Hematopoietic multipotent progenitor cell (in vitro differentiated cells): Measurements from ENCODE around the gene LHFPL2. TPM values are rescaled to one million over a fixed set of nuclear protein-coding genes. Genes with fewer than 3 reads are reported as not detected.
"Not testable (repeated sequence)": the region's sequence is repeated elsewhere in the genome, so short reads cannot be mapped to it uniquely, and the experiment has no call there.

Experiments used
- DNase-seq, 3 donors: peaks; one replicate each; pipeline ENCODE4 v3.0.0-alpha.2; 2011 to 2015; ENCODE audit warnings: low read depth in 2 of 3, low spot score in 2 of 3
- total RNA-seq: library from RNA; depleted of rRNA; stranded (reverse); fragments of >200 nt; gene quantifications from one replicate; pipeline ENCODE4 v1.2.3, GENCODE V29; 2012

LHFPL2 gene
- total RNA-seq, 1 donor = 19.7 TPM

GRCh38 chr5:78490709-78491485, 157.7 kb downstream of the LHFPL2 start:
- DNase-seq = no peak

DNA sequence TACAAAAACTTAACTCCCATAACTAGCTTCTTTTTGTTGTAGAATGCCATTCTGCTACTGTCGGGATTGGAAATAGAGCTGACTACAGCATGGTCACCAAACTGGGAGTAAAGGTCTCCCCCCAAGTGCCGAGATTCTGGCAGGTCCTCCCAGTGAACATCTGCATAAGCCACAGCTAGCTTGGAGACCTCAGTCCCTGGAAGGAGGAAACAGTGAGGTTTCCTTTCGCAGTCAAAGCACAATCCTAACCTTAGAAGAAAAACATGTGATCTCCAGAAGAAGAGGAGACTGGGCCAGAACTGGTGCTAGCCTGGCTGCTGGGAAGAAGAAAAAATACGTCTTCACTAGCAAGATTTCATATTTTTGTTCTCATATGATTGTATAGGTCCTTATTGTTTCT, 160.7 kb downstream of the LHFPL2 start:
- DNase-seq = no peak

DNA sequence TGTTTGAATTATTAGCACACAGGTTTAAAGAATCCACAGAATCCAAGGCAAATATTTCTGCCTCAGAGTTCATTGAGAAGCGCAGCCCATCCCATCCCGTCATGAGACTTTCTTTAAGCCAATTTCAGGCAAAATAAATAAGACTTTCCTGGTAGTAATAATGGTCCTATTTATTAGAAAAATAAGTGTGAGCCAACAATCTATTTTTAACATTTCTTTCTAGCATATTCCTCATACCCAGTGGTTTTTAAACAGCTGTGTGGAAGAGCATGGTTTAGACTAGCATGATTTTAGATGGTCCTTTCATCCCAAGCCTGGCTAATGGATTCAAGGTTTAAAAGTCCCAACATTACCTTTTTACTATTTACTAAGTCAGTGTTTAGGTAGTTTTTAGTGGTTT, 162.4 kb downstream of the LHFPL2 start:
- DNase-seq = no peak

GRCh38 chr5:78483809-78484521, 164.6 kb downstream of the LHFPL2 start:
- DNase-seq = peak in 2 of 3 donors; percentile 85 to 96

DNA sequence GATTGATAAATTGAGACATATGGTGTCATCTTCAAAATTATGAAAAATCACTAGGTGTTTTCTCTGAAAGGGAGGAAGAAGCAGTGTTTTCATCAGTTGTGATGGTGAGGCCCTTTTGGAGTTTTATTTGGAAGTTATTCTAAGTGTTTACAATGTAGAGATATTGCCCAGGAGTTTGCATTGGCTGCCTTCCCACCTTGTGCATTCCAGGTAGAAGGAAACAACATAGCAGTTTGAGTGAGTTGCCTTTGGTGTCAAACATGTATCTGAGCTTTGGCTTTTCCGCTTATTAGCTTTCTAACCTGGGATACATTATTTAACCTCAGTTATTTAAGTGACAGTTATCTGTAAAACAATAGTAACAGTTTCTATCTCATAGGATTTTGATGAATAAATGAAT, 165.6 kb downstream of the LHFPL2 start:
- DNase-seq = no peak

DNA sequence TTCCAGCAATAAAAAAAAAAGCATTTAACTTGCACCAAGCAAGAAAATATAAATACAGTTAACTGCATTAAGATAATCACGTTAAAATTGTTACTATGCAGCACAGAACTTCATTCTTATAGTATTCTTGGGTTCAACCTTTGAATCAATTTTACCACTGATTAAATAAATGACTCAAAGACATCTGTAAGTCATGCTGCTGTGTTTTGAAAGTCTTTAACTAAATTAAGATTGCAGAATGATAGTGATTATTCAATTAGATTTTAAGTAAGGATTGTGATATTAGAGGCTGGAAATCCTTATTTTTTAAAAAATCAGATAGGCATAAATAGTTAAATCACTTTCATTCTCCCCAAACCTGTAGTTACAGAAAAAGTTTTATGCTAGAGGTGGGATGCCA, 171.8 kb downstream of the LHFPL2 start:
- no peak for DNase-seq

DNA sequence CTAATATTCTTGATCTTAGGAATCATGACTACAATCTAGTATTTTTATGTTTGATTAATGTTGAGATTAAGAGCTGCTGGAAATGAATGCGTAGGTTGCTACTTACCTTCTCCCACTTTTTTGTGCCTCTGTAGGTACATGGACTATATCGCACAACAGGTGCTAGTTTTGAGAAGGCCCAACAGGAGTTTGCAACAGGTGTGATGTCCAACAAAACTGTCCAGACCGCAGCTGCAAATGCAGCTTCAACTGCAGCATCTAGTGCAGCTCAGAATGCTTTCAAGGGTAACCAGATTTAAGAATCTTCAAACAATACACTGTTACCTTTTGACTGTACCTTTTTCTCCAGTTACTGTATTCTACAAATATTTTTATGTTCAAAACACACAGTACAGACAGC, 173.2 kb downstream of the LHFPL2 start:
- no peak for DNase-seq

GRCh38 chr5:78473751-78474150, 174.8 kb downstream of the LHFPL2 start:
- DNase-seq = no peak

DNA sequence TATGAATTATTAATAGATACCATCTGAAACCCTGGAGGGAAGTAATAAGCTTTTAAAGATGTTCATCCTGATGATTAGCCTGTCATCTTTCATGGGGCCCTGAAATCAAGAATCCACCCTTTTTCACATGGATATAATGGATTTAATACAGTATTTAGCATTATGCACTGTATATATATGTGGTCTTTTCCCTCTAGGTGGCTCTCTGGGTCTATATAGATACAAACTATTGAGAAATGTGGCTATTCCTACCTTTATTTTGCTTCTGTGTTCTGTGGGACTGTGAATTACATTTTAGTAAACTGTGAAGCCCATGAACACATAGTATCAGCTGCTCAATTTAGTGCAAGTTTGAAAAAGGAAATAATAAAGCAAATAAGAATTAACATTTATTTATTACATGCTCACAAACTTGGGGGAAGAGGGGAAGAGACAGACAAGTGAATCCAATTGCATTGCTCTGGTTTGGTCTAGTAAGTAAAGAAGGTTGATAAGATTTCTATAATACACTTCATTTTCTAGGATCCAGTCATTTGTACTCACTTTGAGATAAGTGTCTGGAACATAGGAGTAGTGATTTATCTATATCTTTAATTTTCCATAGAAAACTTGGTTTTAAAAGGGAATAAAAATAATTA, 176.0 kb downstream of the LHFPL2 start:
- DNase-seq = peak in 1 of 3 donors; percentile 59

GRCh38 chr5:78471896-78472295, 176.7 kb downstream of the LHFPL2 start:
- no peak for DNase-seq

GRCh38 chr5:78467752-78468357, 180.7 kb downstream of the LHFPL2 start:
- peak in 2 of 3 donors; percentile 27 to 71 for DNase-seq

DNA sequence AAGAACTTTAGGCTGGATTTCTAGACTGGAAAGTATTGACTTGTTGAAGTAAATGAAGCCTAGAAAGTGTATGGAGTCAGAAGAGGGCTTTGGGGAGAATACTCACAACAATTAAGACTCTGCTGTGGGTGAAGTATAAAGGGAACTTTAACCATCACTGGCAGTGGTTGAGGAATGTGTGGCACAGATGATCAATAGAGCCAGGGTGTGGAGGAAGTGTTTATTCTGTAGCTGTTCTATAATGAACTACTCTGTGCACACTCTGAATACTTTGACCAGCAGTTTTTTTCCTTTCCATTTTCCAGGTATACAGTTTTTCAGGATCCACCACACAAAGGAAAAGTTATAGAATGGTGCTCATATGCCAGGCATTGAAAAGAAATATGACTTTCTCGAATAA, 181.4 kb downstream of the LHFPL2 start:
- DNase-seq = no peak

DNA sequence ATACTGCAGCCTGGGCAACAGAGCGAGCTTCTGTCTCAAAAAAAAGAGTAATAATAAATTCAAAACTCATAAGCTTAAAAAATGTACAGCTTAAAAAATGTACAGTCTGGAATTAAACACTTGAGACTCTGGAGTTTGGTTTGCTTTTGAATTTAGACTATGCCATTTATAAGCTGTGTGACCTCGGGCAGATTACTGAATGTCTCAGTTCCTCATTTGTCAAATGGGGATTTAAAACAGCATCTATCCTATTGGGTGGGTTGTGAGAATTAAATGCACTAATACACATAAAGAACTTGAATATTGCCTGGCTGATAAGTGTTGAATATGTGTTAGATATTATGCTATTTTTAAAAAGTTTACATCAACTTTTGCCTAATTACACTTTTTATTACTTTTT, 189.7 kb downstream of the LHFPL2 start:
- no peak for DNase-seq

GRCh38 chr5:78457507-78457906, 191.1 kb downstream of the LHFPL2 start:
- DNase-seq = not testable (repeated sequence)

DNA sequence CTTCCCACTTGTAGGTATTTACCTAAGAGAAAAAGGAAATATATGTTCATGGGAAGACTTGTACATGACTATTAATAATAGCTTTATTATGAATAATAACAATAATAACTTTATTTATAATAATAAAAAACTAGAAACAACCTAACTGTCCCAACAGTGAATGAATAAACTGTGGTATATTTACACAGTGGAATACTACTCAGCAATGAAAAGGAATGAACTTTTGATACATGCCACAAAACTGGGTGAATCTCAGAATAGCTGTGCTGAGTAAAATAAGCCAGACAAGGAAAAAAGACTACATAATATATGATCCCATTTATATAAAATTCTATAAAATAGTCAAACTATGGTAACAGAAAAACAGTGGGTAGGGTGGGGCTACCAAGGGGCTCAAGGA, 199.5 kb downstream of the LHFPL2 start:
- DNase-seq = no peak

DNA sequence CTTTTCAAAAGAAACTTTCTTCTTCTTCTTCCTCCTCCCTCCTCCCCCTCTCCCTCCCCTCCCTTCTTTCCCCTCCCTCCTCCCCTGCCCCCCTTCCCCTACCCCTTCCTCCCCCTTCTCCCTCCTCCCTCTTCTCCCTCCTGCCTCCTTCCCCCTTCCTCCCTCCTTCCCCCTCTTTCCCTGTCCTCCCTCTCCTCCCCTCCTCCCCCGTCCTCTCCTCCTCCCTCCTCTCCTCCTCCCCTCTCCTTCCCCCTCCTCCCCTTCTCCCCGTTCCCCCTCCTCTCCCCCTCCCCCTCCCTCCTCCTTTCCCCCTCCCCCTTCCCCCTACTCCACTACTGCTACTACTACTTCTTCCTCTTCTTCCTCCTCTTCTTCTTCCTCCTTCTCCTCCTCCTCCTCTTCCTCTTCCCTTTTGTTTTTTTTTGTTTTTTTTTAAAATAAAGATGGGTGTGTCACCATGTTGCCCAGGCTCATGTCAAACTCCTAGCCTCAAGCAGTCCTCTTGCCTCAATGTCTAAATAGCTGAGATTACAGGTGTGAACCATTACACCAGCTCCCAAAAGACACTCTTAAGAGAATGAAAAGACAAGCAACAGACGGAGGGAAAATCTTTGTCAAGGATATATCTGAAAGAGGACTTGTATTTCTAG, 200.7 kb downstream of the LHFPL2 start:
- no peak for DNase-seq
